ENCODE measurements around the gene CPT1C.

GRCh38 chr19:49749771-49750170 lies 58.9 kb downstream of the CPT1C start:
- TF ChIP-seq CTCF (optimal IDR thresholded peaks at IDR 0.05 in 1 of 3, IDR thresholded peaks at IDR 0.05 in 1 of 3, conservative IDR thresholded peaks at IDR 0.05 in 1 of 3; ENCODE audit: extremely low read depth in 1 of 3, insufficient read depth in 2 of 3, low read length in 3 of 3), result no peak
- no peak for TF ChIP-seq EZH2 (IDR thresholded peaks at IDR 0.05; ENCODE audit: low read length)

Measured in keratinocyte (primary cell).